Neural cell (in vitro differentiated cells): Measurements from ENCODE around the gene BLVRA. TPM values are rescaled to one million over a fixed set of nuclear protein-coding genes. Genes with fewer than 3 reads are reported as not detected.
"Not testable (repeated sequence)": the region's sequence is repeated elsewhere in the genome, so short reads cannot be mapped to it uniquely, and the experiment has no call there.

Experiments used
- H2AFZ ChIP-seq: fragments of 200-600, 300-800 bp; sonication (generic), shearing (Covaris generic); 2 replicates; pipeline ENCODE4 v1.6.0; 2014; ENCODE audit warnings: low read depth, mild to moderate bottlenecking, antibody characterized with exemption, low read length, moderate library complexity
- H3F3A ChIP-seq: fragments of 200-600 bp; shearing (Covaris generic); 2 replicates; pipeline ENCODE4 v1.6.1; 2016; ENCODE audit warnings: mild to moderate bottlenecking, moderate library complexity, mixed read lengths, antibody characterized with exemption, low read length; ENCODE audit not compliant: insufficient read depth, poor library complexity, severe bottlenecking
- H3K27ac ChIP-seq: fragments of 200-600, 300-800 bp; sonication (generic), shearing (Covaris generic); 2 replicates; pipeline ENCODE4 v1.5.1; 2014; ENCODE audit warnings: mild to moderate bottlenecking, low read length, moderate library complexity
- H3K27me3 ChIP-seq: fragments of 300-800, 200-600 bp; sonication (generic), shearing (Covaris generic); 2 replicates; pipeline ENCODE4 v1.6.0; 2014; ENCODE audit warnings: mild to moderate bottlenecking, low read depth, low read length, moderate library complexity; ENCODE audit not compliant: insufficient read depth
- H3K36me3 ChIP-seq: fragments of 300-800, 200-600 bp; sonication (generic), shearing (Covaris generic); 2 replicates; pipeline ENCODE4 v1.5.1; 2014; ENCODE audit warnings: mild to moderate bottlenecking, antibody characterized with exemption, low read length, moderate library complexity; ENCODE audit not compliant: insufficient read depth
- H3K4me2 ChIP-seq: fragments of 300-800, 200-600 bp; sonication (generic), shearing (Covaris generic); 2 replicates; pipeline ENCODE4 v1.6.0; 2014; ENCODE audit warnings: mild to moderate bottlenecking, low read length
- H3K4me3 ChIP-seq: fragments of 300-800, 200-600 bp; sonication (generic), shearing (Covaris generic); 2 replicates; pipeline ENCODE4 v1.5.1; 2014; ENCODE audit warnings: mild to moderate bottlenecking, low read length, moderate library complexity
- H3K79me2 ChIP-seq: fragments of 200-600 bp; shearing (Covaris generic); replicated peaks from 2 replicates; pipeline ENCODE4 v1.6.0; 2014; ENCODE audit warnings: mild to moderate bottlenecking, low read length, moderate library complexity; ENCODE audit not compliant: insufficient read depth
- H3K9ac ChIP-seq: fragments of 300-800, 200-600 bp; sonication (generic), shearing (Covaris generic); 2 replicates; pipeline ENCODE4 v1.6.1; 2016; ENCODE audit warnings: mild to moderate bottlenecking, low read length, mixed read lengths
- H3K9me2 ChIP-seq: fragments of 200-600 bp; shearing (Covaris generic); 2 replicates; pipeline ENCODE4 v1.6.1; 2016; ENCODE audit warnings: mild to moderate bottlenecking, low read length, mixed read lengths; ENCODE audit not compliant: insufficient read depth
- H3K9me3 ChIP-seq: fragments of 200-600, 300-800 bp; sonication (generic), shearing (Covaris generic); 2 replicates; pipeline ENCODE4 v1.6.1; 2016; ENCODE audit warnings: mild to moderate bottlenecking, mixed run types, low read length, moderate library complexity, mixed read lengths
- H4K20me1 ChIP-seq: fragments of 200-600 bp; shearing (Covaris generic); 2 replicates; pipeline ENCODE4 v1.6.1; 2016; ENCODE audit warnings: mild to moderate bottlenecking, mixed run types; ENCODE audit not compliant: insufficient read depth
- EP300 ChIP-seq: fragments of 450-650 bp; conservative IDR thresholded peaks from 2 replicates; pipeline ENCODE4 v1.6.1; 2014; ENCODE audit warnings: antibody characterized with exemption, mild to moderate bottlenecking, moderate library complexity; ENCODE audit not compliant: poor library complexity, severe bottlenecking
- EZH2 ChIP-seq: fragments of 200-600, 300-800 bp; shearing (Covaris generic), sonication (generic); IDR thresholded peaks from 2 replicates; pipeline ENCODE4 v1.6.1; 2014; ENCODE audit warnings: antibody characterized with exemption, low read length, borderline replicate concordance, mild to moderate bottlenecking; ENCODE audit not compliant: insufficient read depth, poor library complexity, severe bottlenecking
- MXI1 ChIP-seq: fragments of 450-650 bp; conservative IDR thresholded peaks from 2 replicates; pipeline ENCODE4 v1.6.1; 2014; ENCODE audit warnings: antibody characterized with exemption, mild to moderate bottlenecking; ENCODE audit not compliant: poor library complexity, severe bottlenecking
- POLR2AphosphoS5 ChIP-seq: IDR thresholded peaks from 2 replicates; pipeline ENCODE4 v1.6.1; 2012
- RAD21 ChIP-seq: fragments of 450-650 bp; conservative IDR thresholded peaks from 2 replicates; pipeline ENCODE4 v1.6.1; 2014; ENCODE audit warnings: antibody characterized with exemption, mild to moderate bottlenecking, moderate library complexity
- SMC3 ChIP-seq: fragments of 450-650 bp; conservative IDR thresholded peaks from 2 replicates; pipeline ENCODE4 v1.6.1; 2014; ENCODE audit warnings: antibody characterized with exemption, mild to moderate bottlenecking, moderate library complexity; ENCODE audit not compliant: poor library complexity
- TAF1 ChIP-seq: IDR thresholded peaks from 2 replicates; pipeline ENCODE4 v1.6.1; 2012; ENCODE audit warnings: low read depth
- polyA plus RNA-seq: library from polyadenylated mRNA; depleted of rRNA; stranded (reverse); fragments of >200 nt; gene quantifications from 2 replicates; pipeline ENCODE4 v1.2.3, GENCODE V29; 2014
- TF ChIP-seq, protein P1 (sequence below): fragments of 450-650 bp; IDR thresholded peaks from 2 replicates; pipeline ENCODE4 v1.5.1; 2014; ENCODE audit warnings: antibody characterized with exemption, mild to moderate bottlenecking, moderate library complexity; ENCODE audit not compliant: poor library complexity, severe bottlenecking
- TF ChIP-seq, protein P2 (sequence below): IDR thresholded peaks from 2 replicates; pipeline ENCODE4 v1.6.1; 2012; ENCODE audit warnings: borderline replicate concordance

BLVRA gene
- polyA plus RNA-seq, 1 donor from 2014 or later: 12.4 TPM

DNA sequence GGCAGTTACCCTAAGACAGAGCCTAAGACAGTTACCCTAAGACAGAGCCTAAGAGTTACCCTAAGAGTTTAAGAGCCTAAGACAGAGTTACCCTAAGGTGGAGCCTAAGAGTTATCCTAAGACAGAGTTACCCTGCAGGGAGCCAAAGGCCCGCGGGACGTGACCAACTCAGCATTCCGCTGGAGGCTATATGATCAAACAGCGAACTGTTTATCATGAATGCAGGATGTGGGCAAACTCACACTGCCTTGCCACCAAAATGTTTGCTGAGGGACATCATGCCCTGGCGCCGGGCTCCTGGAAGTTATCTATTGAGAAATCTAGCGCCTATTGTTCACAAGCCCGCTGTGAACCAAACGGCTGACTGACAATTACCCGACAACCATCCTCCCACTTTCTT lies 49.9 kb downstream of the BLVRA start:
- Histone ChIP-seq H3K9me3 (no peaks in the 10 kb centered on the region), H3K36me3 (no peaks in the 10 kb centered on the region), H3K79me2 (no peaks in the 10 kb centered on the region), H3K4me3 (no peak overlapping the region), H3K27ac (no peak overlapping the region), H3F3A (no peaks in the 10 kb centered on the region), H3K27me3 (no peaks in the 10 kb centered on the region), H3K9ac (no peak overlapping the region), H3K4me2 (no peak overlapping the region), H3K9me2 (no peaks in the 10 kb centered on the region), H2AFZ (no peak overlapping the region), H4K20me1 (no peaks in the 10 kb centered on the region)
- TF ChIP-seq EP300 (no peak), EZH2 (no peak), POLR2AphosphoS5 (no peak), TAF1 (no peak), MXI1 (no peak), SMC3 (no peak)
- TF ChIP-seq, protein P1, sequence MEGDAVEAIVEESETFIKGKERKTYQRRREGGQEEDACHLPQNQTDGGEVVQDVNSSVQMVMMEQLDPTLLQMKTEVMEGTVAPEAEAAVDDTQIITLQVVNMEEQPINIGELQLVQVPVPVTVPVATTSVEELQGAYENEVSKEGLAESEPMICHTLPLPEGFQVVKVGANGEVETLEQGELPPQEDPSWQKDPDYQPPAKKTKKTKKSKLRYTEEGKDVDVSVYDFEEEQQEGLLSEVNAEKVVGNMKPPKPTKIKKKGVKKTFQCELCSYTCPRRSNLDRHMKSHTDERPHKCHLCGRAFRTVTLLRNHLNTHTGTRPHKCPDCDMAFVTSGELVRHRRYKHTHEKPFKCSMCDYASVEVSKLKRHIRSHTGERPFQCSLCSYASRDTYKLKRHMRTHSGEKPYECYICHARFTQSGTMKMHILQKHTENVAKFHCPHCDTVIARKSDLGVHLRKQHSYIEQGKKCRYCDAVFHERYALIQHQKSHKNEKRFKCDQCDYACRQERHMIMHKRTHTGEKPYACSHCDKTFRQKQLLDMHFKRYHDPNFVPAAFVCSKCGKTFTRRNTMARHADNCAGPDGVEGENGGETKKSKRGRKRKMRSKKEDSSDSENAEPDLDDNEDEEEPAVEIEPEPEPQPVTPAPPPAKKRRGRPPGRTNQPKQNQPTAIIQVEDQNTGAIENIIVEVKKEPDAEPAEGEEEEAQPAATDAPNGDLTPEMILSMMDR: no peak

DNA sequence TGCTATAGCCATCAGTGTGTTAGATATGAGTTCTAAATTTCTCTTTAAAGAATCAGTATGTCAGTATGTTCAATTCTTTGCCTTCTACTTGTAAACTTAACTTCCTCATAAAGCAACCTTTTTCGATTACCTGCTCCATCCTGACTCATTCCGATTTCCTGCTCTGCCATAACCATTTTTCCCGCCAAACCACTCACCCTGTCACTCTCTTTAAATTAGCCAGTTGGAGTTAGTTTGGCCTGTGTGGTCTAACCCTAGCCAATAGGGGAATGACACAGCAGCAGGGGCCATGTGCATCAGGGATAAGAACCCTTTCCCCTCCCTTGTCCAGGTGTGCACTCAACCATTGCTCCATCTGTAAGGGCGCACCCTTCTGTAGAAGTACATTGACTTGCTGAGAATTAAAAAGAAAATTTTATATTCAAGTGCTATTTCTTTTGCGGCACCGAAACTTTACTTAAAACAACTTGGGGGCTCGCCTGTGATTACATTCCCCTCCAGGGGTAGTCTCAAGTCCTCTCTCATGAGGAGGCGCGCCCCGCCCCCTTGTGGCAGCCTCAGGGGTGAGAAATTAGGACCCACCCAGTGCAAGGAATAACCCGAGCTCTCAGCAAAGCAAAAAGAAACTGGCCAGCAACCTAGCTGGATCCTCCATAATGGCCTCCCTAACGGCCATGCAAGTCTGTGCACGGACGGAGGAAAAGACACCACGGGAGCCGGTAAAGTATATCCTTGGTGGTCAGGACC lies 51.9 kb downstream of the BLVRA start:
- not testable (repeated sequence) for H3K36me3 ChIP-seq, H4K20me1 ChIP-seq, H3K9me2 ChIP-seq, H3K4me3 ChIP-seq, H3K9ac ChIP-seq, H3K4me2 ChIP-seq, H3F3A ChIP-seq, H3K27ac ChIP-seq, H3K79me2 ChIP-seq, H3K27me3 ChIP-seq, H3K9me3 ChIP-seq, H2AFZ ChIP-seq

DNA sequence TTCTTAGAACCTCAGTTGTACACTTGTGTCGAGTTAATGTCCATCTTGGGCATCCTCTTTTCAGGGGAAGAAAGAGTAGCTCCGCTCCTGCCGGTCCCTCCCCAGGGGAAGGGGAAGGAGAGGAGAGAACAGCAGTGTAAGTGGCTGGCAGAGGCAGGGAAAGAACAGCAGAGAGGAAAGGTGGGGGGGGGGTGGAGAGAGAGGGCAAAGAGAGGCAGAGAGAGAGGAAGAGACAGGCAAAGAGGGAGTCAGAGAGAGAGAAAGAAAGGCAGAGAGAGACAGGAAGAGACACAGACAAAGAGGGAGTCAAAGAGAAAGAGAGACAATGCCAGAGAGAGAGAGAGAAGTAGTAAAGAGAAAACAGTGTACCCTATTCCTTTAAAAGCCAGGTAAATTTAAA lies 56.9 kb downstream of the BLVRA start:
- no peak overlapping the region for H3K4me3 ChIP-seq
- H3K27me3 ChIP-seq: no peaks in the 10 kb centered on the region
- H3F3A ChIP-seq: no peaks in the 10 kb centered on the region
- no peaks in the 10 kb centered on the region for H3K36me3 ChIP-seq
- H3K9me3 ChIP-seq: no peaks in the 10 kb centered on the region
- TF ChIP-seq MXI1 (no peak), RAD21 (no peak), POLR2AphosphoS5 (no peak), TAF1 (no peak), EZH2 (no peak), SMC3 (no peak), EP300 (no peak)
- TF ChIP-seq, protein P1: no peak
- TF ChIP-seq, protein P2, sequence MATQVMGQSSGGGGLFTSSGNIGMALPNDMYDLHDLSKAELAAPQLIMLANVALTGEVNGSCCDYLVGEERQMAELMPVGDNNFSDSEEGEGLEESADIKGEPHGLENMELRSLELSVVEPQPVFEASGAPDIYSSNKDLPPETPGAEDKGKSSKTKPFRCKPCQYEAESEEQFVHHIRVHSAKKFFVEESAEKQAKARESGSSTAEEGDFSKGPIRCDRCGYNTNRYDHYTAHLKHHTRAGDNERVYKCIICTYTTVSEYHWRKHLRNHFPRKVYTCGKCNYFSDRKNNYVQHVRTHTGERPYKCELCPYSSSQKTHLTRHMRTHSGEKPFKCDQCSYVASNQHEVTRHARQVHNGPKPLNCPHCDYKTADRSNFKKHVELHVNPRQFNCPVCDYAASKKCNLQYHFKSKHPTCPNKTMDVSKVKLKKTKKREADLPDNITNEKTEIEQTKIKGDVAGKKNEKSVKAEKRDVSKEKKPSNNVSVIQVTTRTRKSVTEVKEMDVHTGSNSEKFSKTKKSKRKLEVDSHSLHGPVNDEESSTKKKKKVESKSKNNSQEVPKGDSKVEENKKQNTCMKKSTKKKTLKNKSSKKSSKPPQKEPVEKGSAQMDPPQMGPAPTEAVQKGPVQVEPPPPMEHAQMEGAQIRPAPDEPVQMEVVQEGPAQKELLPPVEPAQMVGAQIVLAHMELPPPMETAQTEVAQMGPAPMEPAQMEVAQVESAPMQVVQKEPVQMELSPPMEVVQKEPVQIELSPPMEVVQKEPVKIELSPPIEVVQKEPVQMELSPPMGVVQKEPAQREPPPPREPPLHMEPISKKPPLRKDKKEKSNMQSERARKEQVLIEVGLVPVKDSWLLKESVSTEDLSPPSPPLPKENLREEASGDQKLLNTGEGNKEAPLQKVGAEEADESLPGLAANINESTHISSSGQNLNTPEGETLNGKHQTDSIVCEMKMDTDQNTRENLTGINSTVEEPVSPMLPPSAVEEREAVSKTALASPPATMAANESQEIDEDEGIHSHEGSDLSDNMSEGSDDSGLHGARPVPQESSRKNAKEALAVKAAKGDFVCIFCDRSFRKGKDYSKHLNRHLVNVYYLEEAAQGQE: no peak
- H3K9me2 ChIP-seq: no peaks in the 10 kb centered on the region
- H2AFZ ChIP-seq: no peak overlapping the region
- no peak overlapping the region for H3K9ac ChIP-seq
- no peaks in the 10 kb centered on the region for H4K20me1 ChIP-seq
- H3K4me2 ChIP-seq: no peak overlapping the region
- no peak overlapping the region for H3K27ac ChIP-seq
- H3K79me2 ChIP-seq: no peaks in the 10 kb centered on the region

DNA sequence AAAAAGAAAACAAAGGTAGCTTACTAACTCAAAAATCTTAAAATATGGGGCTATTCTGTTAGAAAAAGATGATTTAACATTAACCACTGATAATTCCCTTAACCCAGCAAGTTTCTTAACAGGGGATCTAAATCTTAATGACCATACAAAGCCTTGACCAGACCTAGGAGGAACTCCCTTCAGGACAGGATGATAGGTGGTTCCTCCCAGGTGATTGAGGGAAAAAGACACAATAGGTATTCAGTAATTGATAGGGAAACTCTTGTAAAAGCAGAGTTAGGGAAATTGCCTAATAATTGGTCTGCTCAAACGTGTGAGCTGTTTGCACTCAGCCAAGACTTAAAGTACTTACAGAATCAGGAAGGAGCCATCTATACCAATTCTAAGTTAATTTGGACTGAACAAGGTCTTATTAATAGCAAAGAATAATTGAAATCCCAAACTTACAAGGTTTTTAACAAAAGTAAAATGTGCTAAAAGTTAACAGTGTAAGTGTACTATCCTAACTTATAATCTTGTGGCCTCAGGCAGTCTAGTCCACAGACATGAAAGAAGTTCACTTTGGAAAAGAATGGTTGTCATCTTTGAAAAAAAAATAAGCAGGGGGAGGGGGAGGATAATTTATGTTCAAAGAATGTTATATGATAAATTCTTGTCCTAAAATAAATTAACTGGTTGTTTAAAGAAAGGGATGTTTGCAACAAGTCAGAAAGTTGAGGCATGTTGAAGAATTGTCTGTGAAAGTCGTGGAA lies 57.7 kb downstream of the BLVRA start:
- H3K4me2 ChIP-seq, H3K27me3 ChIP-seq, H4K20me1 ChIP-seq, H3K79me2 ChIP-seq, H3F3A ChIP-seq, H3K9ac ChIP-seq, H3K27ac ChIP-seq, H3K4me3 ChIP-seq, H3K9me2 ChIP-seq, H3K9me3 ChIP-seq, H2AFZ ChIP-seq, H3K36me3 ChIP-seq: not testable (repeated sequence)
